Measurements from ENCODE around the gene P2RY6. TPM values are rescaled to one million over a fixed set of nuclear protein-coding genes. Genes with fewer than 3 reads are reported as not detected.

P2RY6 gene
- total and polyA plus RNA-seq, 2 of the 8 experiments (the other 6 are each of a cell fraction or from before 2014, with no cell fraction given) = 0.15 TPM; not detected in 1

GRCh38 chr11:73316422-73316821, 44.3 kb downstream of the P2RY6 start:
- ChIA-PET POLR2A (ENCODE audit: partially characterized antibody) (no interaction called here), CTCF (ENCODE audit: partially characterized antibody) (interaction anchor here (15.1 to 25.1 kb wide), 3 partner anchors 8 to 23 kb away, joined by 233 to 383 read pairs (median 258); no protein-coding TSS in a partner anchor)
- TF ChIP-seq BCL11A (IDR thresholded peaks at IDR 0.05; ENCODE audit: low read depth in 2 of 2, low read length in 2 of 2) = no peak
- TF ChIP-seq SP1 (IDR thresholded peaks at IDR 0.05; ENCODE audit: low read depth, low read length) = no peak
- TF ChIP-seq KDM1A (IDR thresholded peaks at IDR 0.05; ENCODE audit: borderline replicate concordance, low read length) = no peak
- no peak for TF ChIP-seq ASH2L (IDR thresholded peaks at IDR 0.05; ENCODE audit: low read length)
- no peak for TF ChIP-seq TAF1 (IDR thresholded peaks at IDR 0.05; ENCODE audit: low read depth, low read length)
- Histone ChIP-seq H3K9me3 (ENCODE audit: insufficient read depth in 2 of 2, low read depth in 1 of 2, low read length in 1 of 2) (no peaks in the 10 kb centered on the region), H3K4ac (replicated peaks; ENCODE audit: insufficient read length, low read depth, low read length) (no peak overlapping the region), H3K23me2 (ENCODE audit: low read depth, low read length) (no peaks in the 10 kb centered on the region; the same call in 1 of the 2 replicates), H4K5ac (ENCODE audit: insufficient read length, low read depth, low read length) (no peak overlapping the region), H3K4me2 (ENCODE audit: insufficient read depth in 1 of 2, low read depth in 2 of 2, low read length in 2 of 2) (no peak overlapping the region), H3K27me3 (replicated peaks in 1 of 4; ENCODE audit: control insufficient read depth in 3 of 4, extremely low read depth in 1 of 4, insufficient read depth in 3 of 4, low read length in 3 of 4) (peaks cover 0 to 6% (median 1%) of the 10 kb centered on the region in 4 experiments; a peak in 3 of 7 replicates), H3K14ac (ENCODE audit: insufficient read length) (no peak overlapping the region), H3K18ac (ENCODE audit: extremely low read depth, low read length) (no peak overlapping the region), H3K56ac (replicated peaks; ENCODE audit: insufficient read length, low read depth, low read length) (no peak overlapping the region), H3K79me2 (ENCODE audit: control insufficient read depth in 1 of 2, insufficient read depth in 2 of 2, low read length in 2 of 2) (no peaks in the 10 kb centered on the region), H3K36me3 (ENCODE audit: control insufficient read depth in 2 of 4, insufficient read depth in 4 of 4, low read length in 3 of 4) (no peaks in the 10 kb centered on the region), H3K79me1 (ENCODE audit: low read depth, low read length) (peaks cover 7% of the 10 kb centered on the region), H2BK20ac (ENCODE audit: low read length) (no peak overlapping the region), H4K8ac (ENCODE audit: extremely low read depth, insufficient read depth, low read length) (no peak overlapping the region), H2BK15ac (ENCODE audit: low read length) (no peak overlapping the region), H2BK120ac (replicated peaks; ENCODE audit: low read depth, low read length) (no peak overlapping the region), H2BK12ac (ENCODE audit: low read depth, low read length) (no peak overlapping the region), H2BK5ac (ENCODE audit: low read depth, low read length) (no peak overlapping the region), H3K4me1 (replicated peaks in 1 of 4; ENCODE audit: control insufficient read depth in 3 of 4, insufficient read depth in 4 of 4, low read length in 3 of 4) (peaks cover 0 to 14% (median 3%) of the 10 kb centered on the region in 4 experiments; a peak in 3 of 7 replicates), H2AK5ac (ENCODE audit: low read depth, low read length) (no peak overlapping the region), H2AFZ (ENCODE audit: low read length) (no peak overlapping the region), H4K91ac (replicated peaks; ENCODE audit: insufficient read length, low read length) (no peak overlapping the region), H3K23ac (ENCODE audit: insufficient read length) (no peak overlapping the region), H3K4me3 (ENCODE audit: extremely low read depth in 1 of 4, insufficient read depth in 2 of 4, low read depth in 3 of 4, low read length in 4 of 4) (no peak overlapping the region), H4K20me1 (replicated peaks in 1 of 2; ENCODE audit: control insufficient read depth in 1 of 2, insufficient read depth in 2 of 2, low read length in 2 of 2) (peaks cover 12 to 22% of the 10 kb centered on the region in 2 experiments), H3K9ac (replicated peaks in 1 of 4; ENCODE audit: extremely low read depth in 1 of 4, low read depth in 3 of 4, low read length in 3 of 4) (no peak overlapping the region), H3K27ac (ENCODE audit: low read depth, low read length) (no peak overlapping the region)
- WGBS, 2 experiments (ENCODE audit: extremely low coverage in 1 of 2, insufficient coverage in 1 of 2, insufficient read length in 1 of 2, insufficient replicate concordance in 2 of 2, low coverage in 1 of 2, low lambda C conversion rate in 2 of 2, missing lambda C conversion rate in 1 of 2) = 71% methylated on average over 1 of the region's 1 CpG; no CpG with 5 or more reads in 1 of the 2 experiments
- no peak for FAIRE-seq
- no peak for DNase-seq (ENCODE audit: low read depth in 1 of 2, low spot score in 2 of 2)

Data from H1 (cell line).